Stimulated activated CD4-positive, alpha-beta T cell treated with anti-CD3 and anti-CD28 coated beads, TNF-alpha, amount 100 ng/mL, for 48 hours (primary cell): Measurements from ENCODE around the gene TDRKH.

Experiments
- DNase-seq, 3 donors: peaks; one replicate each; pipeline ENCODE4 v3.0.0-alpha.2; 2020; ENCODE audit warnings: low read depth in 3 of 3

Gene TDRKH

DNA sequence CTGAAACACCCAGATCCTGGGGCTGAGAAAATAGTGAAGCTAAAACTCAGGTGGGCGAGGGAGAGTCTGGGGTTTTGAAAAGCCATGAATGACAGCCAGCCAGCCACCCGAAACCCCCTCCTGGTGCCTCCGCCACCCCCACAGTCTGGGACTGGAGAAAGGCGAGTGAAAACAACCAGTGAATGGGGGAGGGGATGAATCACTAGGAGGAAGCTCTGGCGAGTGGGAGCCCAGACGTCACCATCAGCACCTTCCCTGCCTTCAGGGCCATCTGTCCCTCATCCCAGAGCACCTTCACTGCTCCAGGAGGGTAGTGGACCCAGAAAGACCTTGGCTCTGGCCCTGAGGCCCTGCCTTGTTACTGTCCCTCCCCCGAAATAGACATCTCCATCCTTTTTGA lies 32.1 kb upstream of the TDRKH start:
- DNase-seq, result peak in 1 of 3 donors; percentile 55

- no peak for DNase-seq
These were observed 30.6 kb upstream of the TDRKH start for GRCh38 chr1:151820940-151821339.

DNA sequence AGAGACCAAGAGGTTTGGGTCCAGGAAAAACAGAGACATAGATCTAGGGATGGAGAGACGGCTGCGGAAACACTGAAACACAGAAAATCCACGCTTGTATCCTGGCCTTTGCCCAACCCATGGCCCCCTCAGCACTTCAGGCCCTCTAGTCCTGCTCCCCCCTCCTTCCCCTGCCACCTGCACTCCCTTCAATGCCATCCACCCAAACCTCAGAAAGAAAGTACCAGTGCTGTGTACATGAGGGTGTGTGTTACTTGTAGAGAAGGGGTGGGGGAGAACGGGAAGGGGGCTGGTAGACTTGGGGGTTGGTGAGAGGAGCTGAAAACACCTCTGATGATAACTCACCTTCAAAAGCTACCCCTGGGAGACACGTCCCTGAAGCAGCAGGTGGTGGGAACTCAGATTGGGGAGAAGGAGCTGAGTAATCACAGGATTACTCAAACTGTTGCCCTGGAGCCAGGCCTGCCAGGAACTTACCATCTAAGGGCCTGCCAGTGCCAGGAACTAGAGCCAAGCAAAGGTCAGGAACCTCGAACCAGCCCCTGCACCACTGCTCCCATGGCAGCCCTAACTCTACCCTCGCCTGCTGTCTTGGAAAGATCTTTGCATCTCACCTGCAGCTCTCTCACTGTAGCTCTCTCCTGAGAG lies 29.8 kb upstream of the TDRKH start:
- DNase-seq, result peak in 1 of 3 donors; percentile 43

DNA sequence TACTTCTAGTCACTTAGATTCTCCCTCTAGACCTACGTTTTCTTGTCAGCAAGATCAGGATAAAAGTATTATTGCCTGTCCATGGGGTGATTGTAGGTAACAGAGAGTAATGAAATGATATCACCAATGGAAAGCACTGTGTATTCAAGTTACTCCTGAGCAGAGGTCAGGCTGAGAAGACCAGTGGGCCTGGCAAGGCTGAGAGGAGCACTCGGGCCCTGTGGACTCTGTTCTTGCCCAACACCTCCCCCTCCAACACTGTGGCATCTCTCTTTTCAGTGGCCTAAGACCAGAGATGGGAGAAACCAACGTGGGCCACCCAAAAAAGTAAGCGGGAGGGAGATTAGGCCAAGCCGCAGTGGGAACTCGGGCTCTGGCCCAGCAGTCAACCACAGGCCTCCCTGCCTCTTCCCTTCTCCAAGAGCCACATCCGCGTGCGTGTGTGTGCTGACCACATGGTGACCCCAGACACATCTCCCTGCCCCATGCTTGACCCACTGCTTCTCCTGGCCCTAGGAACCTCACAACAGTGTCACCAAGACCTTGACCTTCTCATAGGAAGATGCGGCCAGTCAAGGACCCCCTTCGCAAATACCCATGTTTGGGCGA lies 29.0 kb upstream of the TDRKH start:
- no peak for DNase-seq

GRCh38 chr1:151817353-151817730 lies 27.0 kb upstream of the TDRKH start:
- no peak for DNase-seq

DNA sequence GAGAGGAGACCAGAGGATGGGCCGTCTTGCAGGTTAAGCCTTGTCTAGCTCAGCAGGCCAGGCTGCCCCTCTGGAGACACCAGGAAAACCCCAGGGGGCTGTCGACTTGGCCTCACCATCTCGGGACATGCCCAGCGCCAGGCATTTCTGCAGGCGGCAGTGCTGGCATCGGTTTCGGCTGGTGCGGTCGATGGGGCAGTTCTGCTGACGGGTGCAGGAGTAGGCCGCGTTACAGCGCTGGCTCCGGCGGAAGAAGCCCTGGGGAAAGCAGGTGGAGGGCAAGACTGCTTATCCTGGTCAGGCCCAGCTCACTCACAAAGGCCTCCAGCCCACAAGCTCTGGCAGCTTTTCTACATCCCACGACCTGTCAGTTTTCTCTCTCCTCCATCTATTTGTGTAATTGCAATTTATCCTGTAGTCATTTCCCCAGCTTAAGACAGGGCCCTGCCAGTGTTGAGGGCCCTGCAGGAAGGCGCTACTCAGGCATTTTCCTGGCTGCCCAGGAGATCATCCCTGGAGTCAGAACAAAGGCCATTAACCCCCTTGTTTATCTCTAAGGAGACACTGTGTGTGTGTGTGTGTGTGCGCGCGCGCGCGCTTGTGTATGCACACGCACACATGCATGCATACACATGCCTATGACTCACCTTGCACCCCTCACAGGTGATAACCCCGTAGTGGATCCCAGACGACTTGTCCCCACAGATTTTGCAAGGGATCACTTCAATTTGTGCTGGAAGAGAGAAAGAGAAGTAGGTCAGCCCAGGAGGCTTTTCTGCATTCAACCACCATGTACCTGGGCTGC lies 26.4 kb upstream of the TDRKH start:
- no peak for DNase-seq

DNA sequence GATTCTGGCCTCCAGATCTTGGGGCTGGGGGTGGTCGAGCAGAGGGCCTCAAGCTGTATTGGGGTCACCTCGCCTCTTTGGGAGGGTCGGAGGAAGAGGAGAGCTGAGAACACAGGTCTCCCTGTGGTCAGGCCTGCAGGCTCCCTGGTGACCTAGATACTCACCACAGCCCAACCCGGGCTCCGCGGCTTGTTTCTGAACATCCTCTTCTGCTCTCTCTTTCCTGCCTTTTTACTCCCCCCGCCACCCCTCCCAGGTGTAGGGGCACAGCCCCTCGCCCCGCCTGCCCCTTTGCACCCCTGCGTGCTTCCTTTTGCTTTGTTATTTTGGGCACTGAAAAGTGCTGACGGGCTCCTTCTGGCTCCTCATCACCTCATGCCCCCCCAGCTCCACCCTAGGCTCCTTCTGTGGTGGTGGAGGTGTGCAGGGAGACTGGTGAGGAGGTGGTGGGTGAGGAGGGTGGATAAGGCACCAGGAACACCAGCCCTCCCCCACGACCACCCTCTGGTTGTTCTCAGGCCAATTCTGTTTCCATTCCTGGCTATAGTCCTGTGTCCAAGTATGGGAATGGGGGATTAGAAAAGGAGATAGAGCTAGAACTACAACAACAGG lies 25.5 kb upstream of the TDRKH start:
- no peak for DNase-seq

GRCh38 chr1:151814971-151815545 lies 24.8 kb upstream of the TDRKH start:
- no peak for DNase-seq

- no peak for DNase-seq
These were observed 24.1 kb upstream of the TDRKH start for GRCh38 chr1:151814426-151814825.

- no peak for DNase-seq
These were observed 23.1 kb upstream of the TDRKH start for GRCh38 chr1:151813271-151813977.

- no peak for DNase-seq
These were observed 20.9 kb upstream of the TDRKH start for GRCh38 chr1:151811181-151811580.

DNA sequence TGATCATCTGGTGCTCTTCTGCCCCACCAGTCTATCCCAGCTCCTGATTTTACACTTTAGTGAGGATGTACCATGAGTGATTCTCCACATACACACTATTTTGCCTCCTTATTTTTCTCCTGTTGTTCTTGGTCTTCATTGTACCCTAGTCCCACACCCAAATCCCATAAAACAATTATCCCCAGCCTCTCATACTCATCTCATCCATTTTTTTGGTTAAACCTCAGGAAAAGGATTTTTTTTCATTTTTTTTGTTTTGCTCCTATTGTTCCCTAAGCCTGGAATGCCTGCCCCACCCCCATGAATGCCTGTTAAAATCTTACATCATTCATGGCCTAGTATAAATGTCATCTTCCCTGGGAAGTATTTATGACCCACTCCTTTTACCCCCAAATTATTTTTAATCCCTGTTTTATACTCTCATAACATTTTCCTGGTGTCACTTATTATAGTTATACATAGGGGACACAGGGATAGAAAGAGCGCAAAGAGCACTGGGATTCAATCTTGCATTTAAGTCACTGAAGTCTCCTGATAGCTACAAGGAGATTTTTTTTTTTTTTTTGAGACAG lies 19.8 kb upstream of the TDRKH start:
- DNase-seq, result no peak

DNA sequence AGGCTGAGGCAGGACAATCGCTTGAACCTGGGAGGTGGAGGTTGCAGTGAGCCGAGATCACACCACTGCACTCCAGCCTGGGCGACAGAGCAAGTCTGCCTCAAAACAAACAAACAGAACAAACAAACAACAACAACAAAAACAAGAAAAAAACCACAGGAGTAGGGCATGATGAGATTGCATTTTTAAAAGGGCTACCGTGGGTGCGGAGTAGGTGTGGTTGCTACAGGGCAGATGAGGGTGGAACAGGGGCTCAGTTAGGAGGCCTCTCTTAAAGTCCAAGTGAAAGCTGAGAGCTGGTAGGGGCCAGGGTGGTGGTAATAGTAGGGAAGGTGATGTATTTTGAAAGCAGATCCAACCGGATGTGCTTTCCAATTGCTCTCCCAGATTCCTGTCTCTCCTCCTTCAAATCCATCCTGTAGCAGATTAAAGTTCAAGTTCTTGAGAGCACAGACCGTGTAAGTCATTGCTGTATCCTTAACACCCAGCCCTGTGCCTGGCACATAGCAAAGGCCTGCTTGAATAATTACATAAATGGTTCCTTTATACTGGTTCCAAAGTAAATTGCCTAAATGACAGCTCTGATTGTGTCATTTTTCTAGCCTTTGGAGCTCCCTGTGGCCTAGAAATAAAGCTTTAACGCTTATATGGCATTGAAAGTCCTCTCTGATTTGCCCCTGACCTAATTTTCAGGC lies 19.1 kb upstream of the TDRKH start:
- no peak for DNase-seq

GRCh38 chr1:151807766-151808165 lies 17.5 kb upstream of the TDRKH start:
- DNase-seq, result no peak

DNA sequence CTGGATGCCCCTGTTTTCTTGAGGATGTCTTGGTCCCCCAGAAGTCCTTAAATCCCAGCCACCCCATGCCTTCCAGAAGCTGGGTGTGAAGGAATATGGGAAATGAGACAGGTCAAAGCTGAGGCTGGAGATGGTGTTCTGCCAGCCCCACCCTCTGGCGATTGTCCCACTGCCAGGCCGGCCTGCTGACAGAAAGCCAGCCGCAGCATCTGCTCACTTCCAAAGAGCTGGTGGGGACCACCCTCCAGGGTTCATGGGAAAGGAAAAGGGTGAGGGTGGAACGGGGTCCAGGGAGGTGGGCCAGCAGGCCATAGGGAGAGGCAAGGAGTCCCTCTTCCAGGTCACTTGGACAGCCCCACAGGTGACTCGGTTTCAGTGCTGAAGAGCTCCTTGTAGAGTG lies 16.8 kb upstream of the TDRKH start:
- no peak for DNase-seq

DNA sequence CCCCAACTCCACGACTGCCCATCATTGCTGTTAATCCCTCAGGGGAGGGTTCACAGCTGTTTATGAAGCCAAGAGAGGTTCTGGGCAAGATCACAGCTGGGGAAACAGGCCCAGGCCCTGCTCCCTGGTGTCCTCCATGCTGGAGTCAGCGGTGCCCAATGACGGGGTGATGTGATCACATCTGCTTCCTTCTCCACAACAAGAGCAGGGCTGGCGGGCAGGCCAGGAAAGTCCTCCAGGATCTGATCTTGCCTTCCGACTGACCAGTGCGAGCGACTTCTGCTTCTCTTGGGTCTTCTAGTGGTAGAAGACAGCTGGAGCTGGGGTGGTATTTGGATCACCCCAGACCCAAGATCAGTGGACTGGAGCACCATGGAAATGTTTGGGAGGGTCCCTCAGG lies 15.9 kb upstream of the TDRKH start:
- no peak for DNase-seq

DNA sequence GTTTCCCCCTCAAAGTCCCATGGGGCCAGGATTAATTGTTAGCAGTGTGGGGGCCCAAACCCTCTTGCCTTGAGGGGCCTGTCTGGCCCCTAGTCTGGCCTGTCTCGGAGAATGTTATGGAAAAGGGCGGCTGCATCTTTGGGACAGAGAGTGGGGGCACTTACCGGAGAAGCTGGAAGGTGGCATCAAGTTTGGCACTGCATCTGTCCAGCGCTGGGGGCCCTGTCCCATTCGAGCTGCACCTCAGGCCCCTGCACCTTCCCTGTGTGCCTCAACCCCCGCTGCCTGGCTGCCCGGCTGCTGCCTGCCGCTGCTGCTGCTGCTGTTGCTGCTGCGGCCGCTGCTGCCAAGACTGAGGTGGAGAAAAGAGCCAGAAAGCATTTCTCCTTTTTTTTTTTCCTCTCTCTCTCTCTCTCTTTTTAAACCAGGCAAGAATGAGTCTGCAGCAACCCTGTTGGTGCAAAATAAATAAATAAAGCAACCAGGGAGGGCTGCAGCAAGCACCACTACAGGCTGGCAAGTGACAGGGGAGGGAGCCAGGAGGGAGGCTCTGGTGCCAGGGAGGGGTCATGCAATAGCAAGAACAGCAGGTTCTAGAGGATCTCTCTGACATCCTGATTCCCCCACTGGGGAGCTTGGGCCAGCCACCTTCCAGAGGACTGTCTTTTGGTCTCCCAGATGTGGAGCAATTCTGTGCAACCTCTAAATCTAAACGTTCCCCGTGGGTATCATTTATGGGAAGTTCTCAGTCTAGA lies 14.9 kb upstream of the TDRKH start, which contains the start of gene LINGO4:
TSS of gene LINGO4 (minus strand) at position 354 of the 755 bp plus-strand sequence. CDS start 2,715 bp downstream, outside the sequence.
- no peak for DNase-seq

GRCh38 chr1:151803915-151804314 lies 13.6 kb upstream of the TDRKH start:
- DNase-seq, result no peak

DNA sequence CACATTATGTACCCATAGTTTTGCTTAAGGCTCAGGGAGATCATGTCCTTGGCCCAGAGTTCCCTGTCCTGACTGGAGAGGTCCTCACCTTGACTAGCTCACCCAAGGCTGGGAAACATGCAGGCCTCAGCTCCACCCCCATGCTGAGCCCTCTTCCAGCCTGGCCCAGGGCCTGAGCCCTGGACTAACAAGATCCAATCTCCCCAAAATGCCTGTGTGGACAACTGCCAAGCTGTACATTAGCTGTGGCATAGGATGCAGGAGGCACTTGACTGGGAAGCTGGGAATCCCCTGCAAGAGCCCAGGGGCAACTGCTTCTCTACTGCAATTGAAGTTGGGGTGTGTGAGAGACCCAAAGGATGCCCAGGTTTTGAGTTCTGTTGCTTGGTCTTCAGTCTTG lies 12.9 kb upstream of the TDRKH start:
- DNase-seq, result no peak

- DNase-seq, result no peak
These were observed 12.1 kb upstream of the TDRKH start for GRCh38 chr1:151802372-151802771.
